GM12801 (cell line): ENCODE data around the gene CELF2.

Experiments used
- CTCF ChIP-seq: IDR thresholded peaks from one replicate; pipeline ENCODE4 v1.5.1; 2011; ENCODE audit warnings: control low read depth; ENCODE audit not compliant: insufficient read length; ENCODE audit errors: extremely low read depth

CELF2 gene

GRCh38 chr10:11255156-11255555 is 237.5 kb downstream of the CELF2 start:
- TF ChIP-seq CTCF, result no peak

GRCh38 chr10:11255796-11256444 is 238.2 kb downstream of the CELF2 start:
- no peak for TF ChIP-seq CTCF

- TF ChIP-seq CTCF, result no peak
Observed at GRCh38 chr10:11256896-11257295, 239.2 kb downstream of the CELF2 start.

GRCh38 chr10:11257440-11258090 is 239.9 kb downstream of the CELF2 start:
- no peak for TF ChIP-seq CTCF

GRCh38 chr10:11260170-11260569 is 242.5 kb downstream of the CELF2 start:
- no peak for TF ChIP-seq CTCF

GRCh38 chr10:11261143-11261542 is 243.5 kb downstream of the CELF2 start:
- TF ChIP-seq CTCF, result no peak

- TF ChIP-seq CTCF, result no peak
Observed at GRCh38 chr10:11261687-11262493, 244.2 kb downstream of the CELF2 start.
